ENCODE data around the gene PRLHR.

PRLHR gene

DNA sequence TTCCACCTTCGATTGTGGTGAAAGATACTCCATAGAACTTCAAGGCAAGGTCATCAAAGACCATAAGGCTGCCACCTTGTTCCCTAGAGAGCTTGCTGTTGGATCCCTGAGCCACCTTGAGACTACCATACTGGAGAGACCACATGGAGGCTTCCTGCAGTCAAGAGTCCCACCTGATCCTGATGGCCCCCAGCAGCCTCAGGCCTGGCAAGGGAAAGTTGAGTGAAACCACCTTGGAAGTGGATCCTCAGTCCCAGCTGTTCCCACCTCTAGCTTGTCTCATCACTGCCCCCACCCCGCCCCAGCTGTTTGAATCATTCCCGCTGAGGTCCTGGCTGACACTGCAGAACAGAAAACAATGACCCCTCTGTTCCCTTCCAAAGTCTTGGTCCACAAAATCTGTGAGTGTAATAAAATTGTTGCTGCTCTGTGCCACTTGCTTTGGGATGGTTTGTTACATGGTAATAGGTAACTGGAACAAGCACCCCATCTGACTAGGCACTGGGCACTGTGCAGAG is 32.0 kb downstream of the PRLHR start:
- DNase-seq (ENCODE audit: low read depth, low spot score), result no peak

DNA sequence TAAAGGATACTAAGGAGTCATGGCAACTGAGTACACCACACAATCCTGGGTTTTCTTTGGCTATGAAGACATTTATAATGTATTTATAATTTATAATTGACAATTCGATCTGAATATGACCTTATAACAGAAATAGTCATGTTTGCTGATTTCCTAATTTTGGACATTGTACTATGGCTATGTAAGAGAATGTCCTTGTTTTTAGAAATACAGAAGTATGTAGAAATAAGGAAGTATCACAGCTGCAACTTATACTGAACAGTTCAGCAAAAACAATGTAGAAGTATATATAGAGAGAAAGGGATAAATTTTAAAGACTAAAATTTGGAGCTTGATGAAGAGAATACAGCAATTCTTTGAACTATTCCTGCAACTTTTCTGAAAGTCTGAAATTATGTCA is 32.6 kb downstream of the PRLHR start:
- no peak for DNase-seq (ENCODE audit: low read depth, low spot score)

- DNase-seq (ENCODE audit: low read depth, low spot score), result no peak
These were observed 37.5 kb downstream of the PRLHR start for GRCh38 chr10:118557946-118558345.

DNA sequence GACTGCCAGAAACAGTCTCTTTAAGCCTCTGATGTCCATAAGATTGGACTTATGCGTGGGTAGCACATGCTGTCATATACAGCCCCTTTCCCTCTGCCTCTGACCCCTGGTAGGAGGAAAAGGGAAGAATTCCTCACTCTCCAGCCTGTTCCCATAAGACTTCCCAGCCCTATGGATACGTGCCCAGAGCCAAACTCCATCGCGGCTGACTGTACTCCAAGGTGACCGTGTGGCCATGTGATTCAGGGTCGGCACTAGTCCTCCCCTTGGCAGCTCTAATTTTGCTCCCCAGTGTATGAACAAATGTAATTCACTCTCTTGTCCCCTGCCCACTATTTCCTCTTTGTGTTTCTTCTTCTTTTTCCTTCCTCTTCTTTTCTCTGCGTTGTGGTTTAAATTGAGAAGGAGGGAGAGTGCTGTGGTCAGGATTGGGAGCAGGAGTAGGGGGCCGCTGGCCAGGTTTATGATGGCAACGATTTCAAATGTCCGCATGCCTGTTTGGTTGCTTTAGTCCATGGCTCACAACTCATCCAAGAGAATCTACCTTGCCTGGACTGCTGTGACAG is 43.8 kb downstream of the PRLHR start:
- DNase-seq (ENCODE audit: low read depth, low spot score), result no peak

- no peak for DNase-seq (ENCODE audit: low read depth, low spot score)
These were observed 48.2 kb downstream of the PRLHR start for GRCh38 chr10:118547282-118547681.

GRCh38 chr10:118546479-118546878 is 49.0 kb downstream of the PRLHR start:
- no peak for DNase-seq (ENCODE audit: low read depth, low spot score)

- no peak for DNase-seq (ENCODE audit: low read depth, low spot score)
These were observed 50.1 kb downstream of the PRLHR start for GRCh38 chr10:118545381-118545780.

GRCh38 chr10:118544401-118544948 is 51.0 kb downstream of the PRLHR start:
- no peak for DNase-seq (ENCODE audit: low read depth, low spot score)

GRCh38 chr10:118543714-118544400 is 51.6 kb downstream of the PRLHR start:
- no peak for DNase-seq (ENCODE audit: low read depth, low spot score)

DNA sequence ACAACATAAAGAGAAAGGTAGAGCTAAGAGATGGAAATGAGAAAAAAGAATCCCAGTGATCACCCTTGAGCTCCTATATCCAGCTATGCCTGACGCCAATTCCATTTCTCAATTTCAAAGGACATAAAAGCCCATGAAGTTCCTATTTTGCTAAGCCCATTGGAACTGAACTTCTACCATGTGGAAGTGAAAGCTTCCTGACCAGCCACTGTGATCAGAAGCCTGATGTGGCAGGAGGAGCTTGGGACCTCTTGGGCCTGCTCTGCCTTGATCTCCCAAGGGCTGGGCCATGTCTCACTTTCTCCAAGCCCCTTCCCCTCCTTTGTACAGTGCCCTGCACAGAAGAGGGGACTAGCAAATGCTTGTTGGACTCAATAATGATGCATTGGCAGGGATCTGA is 52.7 kb downstream of the PRLHR start:
- no peak for DNase-seq (ENCODE audit: low read depth, low spot score)

DNA sequence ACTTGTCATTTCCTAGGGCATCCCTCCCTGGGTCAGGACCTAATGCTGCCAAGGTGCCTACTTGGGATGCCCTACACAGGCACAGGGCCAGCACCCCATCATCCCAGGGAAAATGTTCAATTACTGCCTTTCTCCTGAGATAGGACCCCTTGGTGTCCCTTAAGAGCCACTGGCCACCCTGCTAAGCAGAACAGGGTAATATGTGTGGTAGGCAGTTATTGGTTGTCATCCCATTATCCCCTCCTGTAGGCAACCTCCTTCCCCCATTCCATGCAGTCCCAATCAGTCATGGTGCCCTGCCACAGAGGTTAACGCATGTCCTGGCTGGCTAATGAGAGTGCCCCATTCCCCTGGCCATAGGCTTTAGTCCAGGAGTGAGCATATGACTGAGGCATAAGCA is 53.2 kb downstream of the PRLHR start:
- DNase-seq (ENCODE audit: low read depth, low spot score), result no peak

DNA sequence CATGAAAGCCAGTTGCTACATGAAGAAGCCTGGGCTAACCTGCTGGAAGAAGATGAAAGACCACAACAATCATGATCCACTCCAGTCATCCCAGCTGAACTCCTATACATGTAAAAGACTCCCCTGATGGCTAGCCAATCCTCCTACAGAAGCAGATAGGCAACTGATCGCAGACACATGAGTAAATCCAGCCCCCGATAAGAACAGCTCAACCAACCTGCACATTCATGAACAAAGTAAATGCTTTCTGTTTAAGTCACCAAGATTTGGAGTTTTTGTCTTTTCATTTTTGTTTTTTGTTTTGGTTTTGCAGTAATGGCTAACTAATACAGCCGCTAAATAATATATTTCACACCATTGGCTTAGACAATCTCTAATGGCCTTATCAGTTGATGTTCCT is 53.7 kb downstream of the PRLHR start:
- no peak for DNase-seq (ENCODE audit: low read depth, low spot score)
